EL (cell line): Measurements from ENCODE around the gene LASP1.

ENCODE experiments used
- DNase-seq: peaks from one replicate; pipeline ENCODE4 v3.0.0-alpha.2; 2016

LASP1 gene

GRCh38 chr17:38869526-38870258 is at the start of gene LASP1:
Gene LASP1, plus strand, starts transcription at chr17:38870058. Its CDS starts 132 bp downstream, at chr17:38870190.
- peak; percentile 91 for DNase-seq

GRCh38 chr17:38824899-38825761 is 44.7 kb upstream of the LASP1 start, which contains the start of gene CWC25:
Gene CWC25, minus strand, starts transcription at chr17:38825321. Its CDS starts 138 bp downstream, at chr17:38825183.
- DNase-seq: peak; percentile 93

GRCh38 chr17:38825762-38826247 is 44.1 kb upstream of the LASP1 start:
- DNase-seq: no peak

- no peak for DNase-seq
These were observed 25.5 kb upstream of the LASP1 start for GRCh38 chr17:38844261-38844757.

GRCh38 chr17:38848557-38848891 is 21.3 kb upstream of the LASP1 start:
- DNase-seq: no peak

- no peak for DNase-seq
These were observed 20.8 kb upstream of the LASP1 start for GRCh38 chr17:38848939-38849605.

GRCh38 chr17:38850374-38850773 is 19.5 kb upstream of the LASP1 start:
- no peak for DNase-seq

- DNase-seq: no peak
These were observed 18.4 kb upstream of the LASP1 start for GRCh38 chr17:38851434-38851833.

- no peak for DNase-seq
These were observed 17.0 kb upstream of the LASP1 start for GRCh38 chr17:38852771-38853291.

- peak; percentile 97 for DNase-seq
These were observed 16.3 kb upstream of the LASP1 start, which contains the start of gene RPL23 for GRCh38 chr17:38853292-38854219. Gene RPL23, minus strand, starts transcription at chr17:38853721. Its CDS starts 11 bp downstream, at chr17:38853710.

GRCh38 chr17:38855101-38855714 is 14.7 kb upstream of the LASP1 start:
- DNase-seq: peak; percentile 83

GRCh38 chr17:38857271-38857670 is 12.6 kb upstream of the LASP1 start:
- DNase-seq: no peak

GRCh38 chr17:38861399-38861843 is 8.4 kb upstream of the LASP1 start:
- peak; percentile 55 for DNase-seq

GRCh38 chr17:38864636-38865398 is 5.0 kb upstream of the LASP1 start:
- DNase-seq: peak; percentile 75

- DNase-seq: peak; percentile 81
These were observed 2.5 kb upstream of the LASP1 start for GRCh38 chr17:38867179-38867967.

- DNase-seq: peak; percentile 84
These were observed 1.7 kb upstream of the LASP1 start for GRCh38 chr17:38867968-38868816.

GRCh38 chr17:38868817-38869525 is 887 bp upstream of the LASP1 start:
- DNase-seq: peak; percentile 91
